H1 (cell line): ENCODE measurements around the gene P2RY11. TPM values are rescaled to one million over a fixed set of nuclear protein-coding genes. Genes with fewer than 3 reads are reported as not detected.
A peak's percentile ranks its signal among the peaks of the same experiment; 100 is the strongest.

Source experiments
- CTCF ChIA-PET: fragments of 300-600 bp; sonication (Branson Sonifier 250); formaldehyde crosslinking; loops from one replicate; lab custom pipeline; 2021; ENCODE audit not compliant: partially characterized antibody; lab: Charles Lee
- POLR2A ChIA-PET: fragments of 300-600 bp; sonication (Branson Sonifier 250); formaldehyde crosslinking; loops from one replicate; lab custom pipeline; 2021; ENCODE audit warnings: inconsistent platforms; ENCODE audit not compliant: partially characterized antibody; lab: Charles Lee
- DNase-seq, 2 experiments: peaks; one replicate each; pipeline versions ENCODE4 v3.0.0 to v3.0.0-alpha.2; 2010 to 2022; ENCODE audit warnings: low spot score in 2 of 2, low read depth in 1 of 2, mixed read lengths in 1 of 2
- FAIRE-seq: peaks from 2 replicates; lab custom pipeline; 2011; peaks lifted over from hg19 to GRCh38; lab: Jason Lieb, UNC
- H2AFZ ChIP-seq: 2 replicates; pipeline ENCODE4 v1.8.1; 2012; ENCODE audit warnings: low read length, inconsistent platforms
- H2AK5ac ChIP-seq: 2 replicates; pipeline ENCODE4 v1.6.1; 2013; ENCODE audit warnings: low read depth, low read length
- H2BK120ac ChIP-seq: replicated peaks from 2 replicates; pipeline ENCODE3; 2013; ENCODE audit warnings: low read depth, low read length, inconsistent platforms
- H2BK12ac ChIP-seq: 2 replicates; pipeline ENCODE4 v1.6.1; 2013; ENCODE audit warnings: low read depth, low read length
- H2BK15ac ChIP-seq: 2 replicates; pipeline ENCODE4 v1.6.1; 2013; ENCODE audit warnings: low read length
- H2BK20ac ChIP-seq: 2 replicates; pipeline ENCODE4 v1.6.1; 2013; ENCODE audit warnings: low read length
- H2BK5ac ChIP-seq: 2 replicates; pipeline ENCODE4 v1.6.1; 2013; ENCODE audit warnings: low read depth, low read length
- H3K14ac ChIP-seq: 2 replicates; pipeline ENCODE4 v1.6.1; 2013; ENCODE audit warnings: inconsistent platforms; ENCODE audit not compliant: insufficient read length
- H3K18ac ChIP-seq: 2 replicates; pipeline ENCODE4 v1.6.1; 2013; ENCODE audit warnings: low read length; ENCODE audit errors: extremely low read depth
- H3K23ac ChIP-seq: 2 replicates; pipeline ENCODE4 v1.6.1; 2013; ENCODE audit warnings: inconsistent platforms; ENCODE audit not compliant: insufficient read length
- H3K23me2 ChIP-seq: 2 replicates; pipeline ENCODE4 v1.6.1; 2013; ENCODE audit warnings: low read depth, low read length
- H3K27ac ChIP-seq: 2 replicates; pipeline ENCODE4 v1.6.1; 2011; ENCODE audit warnings: low read depth, low read length, inconsistent platforms
- H3K27me3 ChIP-seq, 4 experiments: replicated peaks in 1 of 4; 1 replicate in 1 of 4; 2 replicates in 3 of 4; pipeline versions ENCODE4 v1.6.1 to v1.8.1; 2011 to 2013; ENCODE audit warnings: low read length in 3 of 4, mild to moderate bottlenecking in 3 of 4, inconsistent platforms in 2 of 4, mixed read lengths in 2 of 4, moderate library complexity in 1 of 4; ENCODE audit not compliant: control insufficient read depth in 3 of 4, insufficient read depth in 3 of 4; ENCODE audit errors: extremely low read depth in 1 of 4
- H3K36me3 ChIP-seq, 4 experiments: 2 replicates each; pipeline versions ENCODE4 v1.6.1 to v1.8.1; 2011 to 2013; ENCODE audit warnings: mild to moderate bottlenecking in 4 of 4, low read length in 3 of 4, moderate library complexity in 2 of 4, control low read depth in 1 of 4, inconsistent platforms in 1 of 4; ENCODE audit not compliant: insufficient read depth in 4 of 4, control insufficient read depth in 2 of 4
- H3K4ac ChIP-seq: replicated peaks from 2 replicates; pipeline ENCODE3; 2013; ENCODE audit warnings: low read length, low read depth, mixed read lengths, inconsistent platforms; ENCODE audit not compliant: insufficient read length
- H3K4me1 ChIP-seq, 4 experiments: replicated peaks in 1 of 4; 1 replicate in 1 of 4; 2 replicates in 3 of 4; pipeline versions ENCODE4 v1.6.1 to v1.8.1; 2011 to 2013; ENCODE audit warnings: low read length in 3 of 4, inconsistent platforms in 2 of 4, mixed read lengths in 1 of 4; ENCODE audit not compliant: insufficient read depth in 4 of 4, control insufficient read depth in 3 of 4
- H3K4me2 ChIP-seq, 2 experiments: 2 replicates each; pipeline versions ENCODE4 v1.6.1 to v1.8.1; 2011 to 2013; ENCODE audit warnings: low read depth in 2 of 2, low read length in 2 of 2, control low read depth in 1 of 2, inconsistent platforms in 1 of 2, mild to moderate bottlenecking in 1 of 2; ENCODE audit not compliant: insufficient read depth in 1 of 2
- H3K4me3 ChIP-seq, 4 experiments: fragments of 200-600, 300-600 bp in 1 of 4; sonication (generic), shearing (Covaris generic), sonication (Bioruptor Twin) in 1 of 4; 2 replicates each; pipeline versions ENCODE4 v1.5.1 to v1.8.1; 2011 to 2016; ENCODE audit warnings: low read length in 4 of 4, low read depth in 3 of 4, control low read depth in 2 of 4, inconsistent platforms in 2 of 4, mild to moderate bottlenecking in 2 of 4, mixed read lengths in 1 of 4, moderate library complexity in 1 of 4; ENCODE audit not compliant: insufficient read depth in 2 of 4; ENCODE audit errors: extremely low read depth in 1 of 4
- H3K56ac ChIP-seq: replicated peaks from 2 replicates; pipeline ENCODE3; 2013; ENCODE audit warnings: low read depth, mild to moderate bottlenecking, mixed read lengths, low read length, inconsistent platforms; ENCODE audit not compliant: insufficient read length
- H3K79me1 ChIP-seq: 2 replicates; pipeline ENCODE4 v1.6.1; 2013; ENCODE audit warnings: low read depth, low read length, control low read depth
- H3K79me2 ChIP-seq, 2 experiments: 2 replicates each; pipeline versions ENCODE4 v1.6.1 to v1.8.1; 2012 to 2013; ENCODE audit warnings: low read length in 2 of 2, mild to moderate bottlenecking in 2 of 2, inconsistent platforms in 1 of 2; ENCODE audit not compliant: insufficient read depth in 2 of 2, control insufficient read depth in 1 of 2
- H3K9ac ChIP-seq, 4 experiments: replicated peaks in 1 of 4; 1 replicate in 1 of 4; 2 replicates in 3 of 4; pipeline versions ENCODE4 v1.6.1 to v1.8.1; 2011 to 2013; ENCODE audit warnings: low read depth in 3 of 4, low read length in 3 of 4, control low read depth in 2 of 4, mild to moderate bottlenecking in 2 of 4, moderate library complexity in 2 of 4, inconsistent platforms in 1 of 4; ENCODE audit errors: extremely low read depth in 1 of 4
- H3K9me3 ChIP-seq, 2 experiments: 2 replicates each; pipeline versions ENCODE4 v1.6.1 to v1.8.1; 2012 to 2013; ENCODE audit warnings: mild to moderate bottlenecking in 2 of 2, moderate library complexity in 2 of 2, control low read depth in 1 of 2, inconsistent platforms in 1 of 2, low read depth in 1 of 2, low read length in 1 of 2, mixed read lengths in 1 of 2; ENCODE audit not compliant: insufficient read depth in 2 of 2
- H4K20me1 ChIP-seq, 2 experiments: replicated peaks in 1 of 2; 2 replicates each; pipeline versions ENCODE3 to v1.8.1; 2011 to 2013; ENCODE audit warnings: inconsistent platforms in 2 of 2, low read length in 2 of 2, mild to moderate bottlenecking in 1 of 2; ENCODE audit not compliant: insufficient read depth in 2 of 2, control insufficient read depth in 1 of 2
- H4K5ac ChIP-seq: 2 replicates; pipeline ENCODE4 v1.6.1; 2013; ENCODE audit warnings: low read length, low read depth, mixed read lengths, inconsistent platforms; ENCODE audit not compliant: insufficient read length
- H4K8ac ChIP-seq: 2 replicates; pipeline ENCODE4 v1.8.0; 2013; ENCODE audit warnings: mild to moderate bottlenecking, moderate library complexity, low read length, inconsistent platforms; ENCODE audit not compliant: insufficient read depth; ENCODE audit errors: extremely low read depth
- H4K91ac ChIP-seq: replicated peaks from 2 replicates; pipeline ENCODE3; 2013; ENCODE audit warnings: low read length, mixed read lengths, inconsistent platforms; ENCODE audit not compliant: insufficient read length
- BRCA1 ChIP-seq: IDR thresholded peaks from 2 replicates; pipeline ENCODE4 v1.6.1; 2012; ENCODE audit warnings: low read depth, low read length, improper control_type of control experiment
- KDM5A ChIP-seq: fragments of 200-600 bp; IDR thresholded peaks from 2 replicates; pipeline ENCODE4 v1.7.1; 2012; ENCODE audit warnings: mild to moderate bottlenecking, low read length, inconsistent platforms, mixed read lengths
- NANOG ChIP-seq: IDR thresholded peaks from 2 replicates; pipeline ENCODE4 v1.6.1; 2011; ENCODE audit warnings: low read length, low read depth, mild to moderate bottlenecking, inconsistent platforms; ENCODE audit not compliant: insufficient read depth, poor library complexity, severe bottlenecking
- POLR2AphosphoS5 ChIP-seq: IDR thresholded peaks from 2 replicates; pipeline ENCODE4 v1.6.1; 2011; ENCODE audit warnings: low read depth, low read length
- SIRT6 ChIP-seq: IDR thresholded peaks from one replicate; pipeline ENCODE4 v1.7.1; 2012; ENCODE audit warnings: low read length, inconsistent platforms
- SP1 ChIP-seq: IDR thresholded peaks from 2 replicates; pipeline ENCODE4 v1.6.1; 2011; ENCODE audit warnings: low read depth, low read length
- YY1 ChIP-seq: IDR thresholded peaks from 2 replicates; pipeline ENCODE4 v1.6.1; 2011; ENCODE audit warnings: low read depth, mild to moderate bottlenecking, low read length
- WGBS, 2 experiments: shearing (Covaris generic) in 1 of 2; methylation state at CpG; one replicate each; pipeline versions ENCODE4 v1.1.6 to v1.1.7; 2013 to 2015; ENCODE audit warnings: low lambda C conversion rate in 2 of 2, mixed read lengths in 2 of 2, inconsistent platforms in 1 of 2, low coverage in 1 of 2, missing lambda C conversion rate in 1 of 2; ENCODE audit not compliant: insufficient replicate concordance in 2 of 2, insufficient coverage in 1 of 2, insufficient read length in 1 of 2; ENCODE audit errors: extremely low coverage in 1 of 2, missing lambda C conversion rate in 1 of 2; 5-methylcytosine and 5-hydroxymethylcytosine counted together
- polyA plus RNA-seq, 7 experiments: library from polyadenylated mRNA; depleted of rRNA in 3 of 7; stranded (reverse) in 5 of 7; unstranded in 2 of 7; fragments of >200 nt in 5 of 7; fragments of 200-250 nt in 2 of 7; gene quantifications; 1 replicate in 5 of 7; 2 replicates in 1 of 7; 4 replicates in 1 of 7; pipeline versions ENCODE4 v1.2.1 to v1.2.3, GENCODE V29; 2011 to 2013; ENCODE audit warnings: missing spikeins in 2 of 7, mixed read lengths in 2 of 7
- total RNA-seq: library from RNA; stranded (reverse); fragmentation: NEBNext Ultra II Directional; extraction: Animal tissue kit (Norgen Biotek cat#: 25700); gene quantifications from 2 replicates; pipeline ENCODE4 v1.2.1, GENCODE V29; 2021
- TF ChIP-seq, protein P1 (sequence below): IDR thresholded peaks from 2 replicates; pipeline ENCODE4 v1.6.1; 2011; ENCODE audit warnings: low read length, improper control_type of control experiment

Gene P2RY11
- total and polyA plus RNA-seq, 2 of the 8 experiments (the other 6 are each of a cell fraction or from before 2014, with no cell fraction given) = 9.2 to 18.0 TPM

GRCh38 chr19:10095622-10095947, 15.9 kb upstream of the P2RY11 start:
- peaks cover 0 to 3% (median 0%) of the 10 kb centered on the region in 4 experiments; a peak in 2 of 8 replicates for H3K36me3 ChIP-seq
- H3K4me2 ChIP-seq = peak overlapping the region; percentile 41 to 53; a peak in 2 of 4 replicates
- H3K79me2 ChIP-seq = no peaks in the 10 kb centered on the region
- H3K9me3 ChIP-seq = peaks cover 0 to 2% of the 10 kb centered on the region in 2 experiments; a peak in 1 of 4 replicates
- POLR2A ChIA-PET = interaction anchor here (0.7 to 15.1 kb wide), 6 partner anchors 9 to 405 kb away, joined by 3 to 240 read pairs (median 4); partner anchors contain the start of genes P2RY11 and PPAN
- no peak overlapping the region for H3K27ac ChIP-seq
- peaks cover 8 to 29% (median 23%) of the 10 kb centered on the region in 4 experiments for H3K27me3 ChIP-seq
- CTCF ChIA-PET = interaction anchor here (0.7 to 1.1 kb wide), 2 partner anchors 11 to 22 kb away, joined by 3 read pairs; no protein-coding TSS in a partner anchor
- H3K56ac ChIP-seq = no peak overlapping the region
- no peak overlapping the region for H2BK15ac ChIP-seq
- FAIRE-seq (no peak), DNase-seq (no peak)
- 64% methylated on average over 7 of the region's 7 CpGs; no CpG with 5 or more reads in 1 of the 2 experiments for WGBS, 2 experiments
- peak overlapping the region in 1 of 4 experiments; percentile 41; a peak in 1 of 8 replicates for H3K4me3 ChIP-seq
- H3K23me2 ChIP-seq = peaks cover 2% of the 10 kb centered on the region; the same call in 1 of the 2 replicates
- H4K8ac ChIP-seq = peak overlapping the region; percentile 23; the same call in 1 of the 2 replicates
- no peak overlapping the region for H2BK120ac ChIP-seq
- no peak overlapping the region for H2AK5ac ChIP-seq
- no peak overlapping the region for H3K9ac ChIP-seq
- H3K4ac ChIP-seq = no peak overlapping the region
- no peak overlapping the region for H4K5ac ChIP-seq
- H2BK5ac ChIP-seq = no peak overlapping the region
- H3K23ac ChIP-seq = no peak overlapping the region
- no peak overlapping the region for H4K91ac ChIP-seq
- H2BK20ac ChIP-seq = no peak overlapping the region
- no peak overlapping the region for H2AFZ ChIP-seq
- no peak overlapping the region for H3K18ac ChIP-seq
- H3K79me1 ChIP-seq = no peaks in the 10 kb centered on the region
- no peak for TF ChIP-seq SIRT6
- no peak for TF ChIP-seq YY1
- no peak for TF ChIP-seq KDM5A
- TF ChIP-seq BRCA1 = no peak
- TF ChIP-seq, protein P1, sequence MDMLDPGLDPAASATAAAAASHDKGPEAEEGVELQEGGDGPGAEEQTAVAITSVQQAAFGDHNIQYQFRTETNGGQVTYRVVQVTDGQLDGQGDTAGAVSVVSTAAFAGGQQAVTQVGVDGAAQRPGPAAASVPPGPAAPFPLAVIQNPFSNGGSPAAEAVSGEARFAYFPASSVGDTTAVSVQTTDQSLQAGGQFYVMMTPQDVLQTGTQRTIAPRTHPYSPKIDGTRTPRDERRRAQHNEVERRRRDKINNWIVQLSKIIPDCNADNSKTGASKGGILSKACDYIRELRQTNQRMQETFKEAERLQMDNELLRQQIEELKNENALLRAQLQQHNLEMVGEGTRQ = no peak
- TF ChIP-seq SP1 = no peak
- TF ChIP-seq NANOG = no peak
- TF ChIP-seq POLR2AphosphoS5 = no peak
- no peak overlapping the region for H2BK12ac ChIP-seq
- peaks cover 0 to 5% of the 10 kb centered on the region in 2 experiments for H4K20me1 ChIP-seq
- peaks cover 0 to 6% (median 2%) of the 10 kb centered on the region in 4 experiments; a peak in 3 of 7 replicates for H3K4me1 ChIP-seq
- no peak overlapping the region for H3K14ac ChIP-seq
